Ovary (tissue), 3 donors: ENCODE measurements around the gene BEX2.

Experiments
- EP300 ChIP-seq: sonication (generic); formaldehyde crosslinking; IDR thresholded peaks from one replicate; pipeline ENCODE4 v1.6.1; 2017; ENCODE audit warnings: antibody characterized with exemption
- POLR2A ChIP-seq: fragments of 450-650 bp; IDR thresholded peaks from one replicate; pipeline ENCODE4 v1.6.1; 2017; ENCODE audit warnings: antibody characterized with exemption, mild to moderate bottlenecking, moderate library complexity
- TF ChIP-seq, protein P1 (sequence below), 3 donors: fragments of 450-650 bp in 2 of 3; fragments of 200-600 bp in 1 of 3; IDR thresholded peaks; one replicate each; pipeline versions ENCODE4 v1.5.1 to v1.8.0; 2016 to 2022; ENCODE audit warnings: antibody characterized with exemption in 3 of 3, mild to moderate bottlenecking in 1 of 3
- donor health status: DM: no; HTN: no; CAD: no.

GRCh38 chrX:103276581-103277002, 34.2 kb downstream of the BEX2 start, which contains the start of gene TCEAL5:
- TF ChIP-seq, protein P1, sequence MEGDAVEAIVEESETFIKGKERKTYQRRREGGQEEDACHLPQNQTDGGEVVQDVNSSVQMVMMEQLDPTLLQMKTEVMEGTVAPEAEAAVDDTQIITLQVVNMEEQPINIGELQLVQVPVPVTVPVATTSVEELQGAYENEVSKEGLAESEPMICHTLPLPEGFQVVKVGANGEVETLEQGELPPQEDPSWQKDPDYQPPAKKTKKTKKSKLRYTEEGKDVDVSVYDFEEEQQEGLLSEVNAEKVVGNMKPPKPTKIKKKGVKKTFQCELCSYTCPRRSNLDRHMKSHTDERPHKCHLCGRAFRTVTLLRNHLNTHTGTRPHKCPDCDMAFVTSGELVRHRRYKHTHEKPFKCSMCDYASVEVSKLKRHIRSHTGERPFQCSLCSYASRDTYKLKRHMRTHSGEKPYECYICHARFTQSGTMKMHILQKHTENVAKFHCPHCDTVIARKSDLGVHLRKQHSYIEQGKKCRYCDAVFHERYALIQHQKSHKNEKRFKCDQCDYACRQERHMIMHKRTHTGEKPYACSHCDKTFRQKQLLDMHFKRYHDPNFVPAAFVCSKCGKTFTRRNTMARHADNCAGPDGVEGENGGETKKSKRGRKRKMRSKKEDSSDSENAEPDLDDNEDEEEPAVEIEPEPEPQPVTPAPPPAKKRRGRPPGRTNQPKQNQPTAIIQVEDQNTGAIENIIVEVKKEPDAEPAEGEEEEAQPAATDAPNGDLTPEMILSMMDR (IDR thresholded peaks at IDR 0.05) = no peak
- TF ChIP-seq EP300 (no peak), POLR2A (no peak)
